DLD1 (cell line): ENCODE data around the gene WNK1.

ENCODE experiments used
- in situ Hi-C: cut with HindIII; loops from 2 replicates; pipeline ENCODE4 v1.10.0; 2017; ENCODE audit warnings: low sequenced_read_pairs

Gene WNK1

GRCh38 chr12:944211-944610 lies 191.8 kb downstream of the WNK1 start:
- in situ Hi-C loops, result no loop called here

GRCh38 chr12:946212-946611 lies 193.8 kb downstream of the WNK1 start:
- in situ Hi-C loops, result no loop called here

GRCh38 chr12:946631-947030 lies 194.3 kb downstream of the WNK1 start:
- in situ Hi-C loops, result no loop called here

GRCh38 chr12:948238-948637 lies 195.9 kb downstream of the WNK1 start:
- in situ Hi-C loops, result no loop called here

DNA sequence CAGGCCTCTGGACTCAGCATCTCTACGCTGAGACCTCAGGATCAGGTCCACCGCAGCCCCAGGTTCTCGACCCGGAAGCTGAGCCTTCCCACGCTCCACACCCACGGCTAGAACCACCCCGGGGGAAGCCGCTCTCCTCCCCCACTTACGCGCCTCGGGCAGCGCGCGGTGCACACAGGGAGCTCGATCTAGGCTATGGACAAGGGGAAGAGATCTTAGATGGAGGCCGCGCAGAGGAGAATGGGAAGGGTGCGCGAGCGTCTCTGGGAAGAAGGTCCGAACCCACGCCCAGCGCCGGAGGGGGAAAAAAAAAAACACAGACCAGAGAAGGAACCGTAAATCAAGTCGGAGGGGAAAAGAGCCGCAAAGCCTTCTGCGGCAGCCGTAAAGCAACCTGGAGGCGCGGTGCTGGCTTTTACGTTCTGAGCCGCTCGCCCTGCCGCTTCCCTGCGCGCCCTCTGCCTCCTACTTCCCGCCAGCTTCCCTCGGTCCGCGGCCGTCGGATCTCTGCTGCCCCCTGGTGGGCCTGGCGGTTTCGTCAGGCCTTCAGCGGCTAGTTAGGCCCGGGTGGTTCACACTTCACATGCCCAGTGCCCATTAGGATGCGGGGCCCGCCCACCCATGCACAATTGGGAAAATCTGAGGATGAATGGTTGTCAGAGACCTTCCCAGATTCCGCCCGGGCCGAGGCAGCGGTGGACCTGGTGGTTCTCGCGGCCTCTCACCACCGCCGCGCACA lies 197.2 kb downstream of the WNK1 start, which contains the start of gene RAD52:
Gene RAD52 (minus strand): TSS at position 242 of the 739 bp plus-strand sequence. CDS start 16,636 bp downstream, outside the sequence.
- in situ Hi-C loops, result no loop called here

- in situ Hi-C loops, result no loop called here
These were observed 198.8 kb downstream of the WNK1 start for GRCh38 chr12:951176-951575.

DNA sequence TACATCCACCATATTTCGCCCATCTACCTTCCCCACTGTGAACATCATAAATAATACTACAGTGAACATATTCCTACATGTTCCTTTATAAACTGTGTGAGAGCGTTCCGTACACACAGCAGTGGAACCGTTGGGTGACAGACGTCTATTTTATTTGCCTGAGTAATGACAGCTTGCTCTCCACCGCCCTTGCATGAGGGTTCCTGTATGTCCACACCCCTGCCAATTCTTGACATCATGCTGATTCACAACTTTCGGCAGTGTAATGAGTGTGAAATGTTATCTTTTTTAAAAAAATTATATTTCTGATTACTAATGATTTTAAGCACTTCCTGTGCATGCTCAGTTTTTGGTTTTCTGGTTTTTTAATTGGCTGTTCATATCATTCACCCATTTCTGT lies 201.4 kb downstream of the WNK1 start:
- in situ Hi-C loops, result no loop called here

DNA sequence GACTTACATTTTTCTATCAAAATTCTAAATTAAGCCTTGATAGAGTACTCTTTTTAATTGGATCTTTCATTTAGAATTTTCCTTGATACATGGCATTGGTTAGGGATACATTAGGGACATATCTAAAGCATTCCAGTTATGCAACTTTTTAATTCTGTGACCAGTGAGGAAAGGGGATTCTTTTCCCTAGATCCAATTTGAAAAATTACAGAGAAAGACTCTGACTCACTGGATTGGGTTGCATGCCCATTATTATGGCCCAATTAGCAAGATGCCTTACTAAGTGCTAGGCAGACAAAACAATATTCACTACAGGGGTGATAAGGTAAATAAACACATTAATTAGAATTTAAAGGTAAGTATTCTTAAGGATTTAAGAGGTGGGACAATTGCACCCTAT lies 202.4 kb downstream of the WNK1 start:
- in situ Hi-C loops, result no loop called here

GRCh38 chr12:955939-956338 lies 203.6 kb downstream of the WNK1 start:
- in situ Hi-C loops, result no loop called here

DNA sequence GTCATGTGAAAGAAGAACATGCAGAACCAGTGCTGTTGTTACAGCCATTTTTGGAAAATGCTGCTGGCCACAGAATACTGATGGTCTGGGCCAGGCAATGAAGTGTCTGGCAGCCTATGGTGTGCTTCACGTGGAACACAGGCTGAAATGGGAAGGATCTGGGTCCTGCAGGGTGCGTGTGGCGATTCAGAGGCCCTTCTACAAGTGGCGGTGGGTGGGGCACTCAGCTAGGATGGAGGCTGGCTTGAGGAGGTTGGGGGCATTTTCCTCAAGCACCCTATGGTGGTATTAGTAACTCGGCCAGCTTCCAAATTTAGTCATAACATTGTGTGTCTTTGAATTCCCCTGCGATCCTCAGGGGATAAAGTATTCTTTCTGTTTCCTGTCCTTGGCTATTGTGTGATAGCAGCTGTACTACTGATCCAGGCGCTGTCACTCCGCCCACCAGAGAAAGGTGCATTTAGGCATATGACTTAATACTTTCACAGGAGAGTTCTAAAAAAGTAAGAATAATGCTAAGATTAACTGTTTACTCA lies 206.3 kb downstream of the WNK1 start:
- in situ Hi-C loops, result no loop called here
